Measurements from ENCODE around the gene PGLYRP3.
"Not testable (repeated sequence)": the region's sequence is repeated elsewhere in the genome, so short reads cannot be mapped to it uniquely, and the experiment has no call there.

PGLYRP3 gene

GRCh38 chr1:153353226-153353947 lies 40.6 kb upstream of the PGLYRP3 start:
- no peak overlapping the region for H3K4me3 ChIP-seq (ENCODE audit: low read depth, low read length)
- TF ChIP-seq CTCF (IDR thresholded peaks at IDR 0.05; ENCODE audit: low read depth, low read length): no peak

GRCh38 chr1:153352523-153352922 lies 39.8 kb upstream of the PGLYRP3 start:
- TF ChIP-seq CTCF (IDR thresholded peaks at IDR 0.05; ENCODE audit: low read depth, low read length): peak; percentile 82
- H3K4me3 ChIP-seq (ENCODE audit: low read depth, low read length): no peak overlapping the region

- no peak overlapping the region for H3K4me3 ChIP-seq (ENCODE audit: low read depth, low read length)
- TF ChIP-seq CTCF (IDR thresholded peaks at IDR 0.05; ENCODE audit: low read depth, low read length): no peak
These were observed 37.7 kb upstream of the PGLYRP3 start for GRCh38 chr1:153350321-153350957.

- H3K4me3 ChIP-seq (ENCODE audit: low read depth, low read length): no peak overlapping the region
- TF ChIP-seq CTCF (IDR thresholded peaks at IDR 0.05; ENCODE audit: low read depth, low read length): no peak
These were observed 36.9 kb upstream of the PGLYRP3 start for GRCh38 chr1:153349363-153350320.

GRCh38 chr1:153348511-153349362 lies 36.0 kb upstream of the PGLYRP3 start, which contains the start of gene PGLYRP4:
Gene PGLYRP4 (minus strand): TSS chr1:153348841. CDS start chr1:153347932, 909 bp downstream.
- no peak within 1 kb of the TSS for H3K4me3 ChIP-seq (ENCODE audit: low read depth, low read length)
- TF ChIP-seq CTCF (IDR thresholded peaks at IDR 0.05; ENCODE audit: low read depth, low read length): no peak

DNA sequence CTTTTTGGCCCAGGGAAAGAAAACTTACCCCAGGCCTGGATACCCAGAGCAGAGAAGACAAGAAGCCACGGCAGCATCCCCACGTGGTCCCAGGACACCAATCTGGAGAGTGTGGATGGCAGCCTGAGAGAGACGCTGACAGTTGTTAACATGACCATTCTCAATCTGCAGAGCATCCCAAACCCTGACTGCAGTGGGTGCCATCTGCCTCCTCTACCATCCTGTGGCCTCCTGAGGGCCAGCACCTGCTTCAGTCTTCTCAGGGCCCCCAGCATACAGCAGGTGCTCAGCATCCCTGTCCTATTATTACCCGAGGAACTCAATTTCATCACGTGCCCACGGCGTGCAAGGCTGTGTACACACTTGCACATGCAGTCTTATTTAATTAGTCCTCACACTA lies 35.1 kb upstream of the PGLYRP3 start:
- no peak for TF ChIP-seq CTCF (IDR thresholded peaks at IDR 0.05; ENCODE audit: low read depth, low read length)
- H3K4me3 ChIP-seq (ENCODE audit: low read depth, low read length): no peak overlapping the region

DNA sequence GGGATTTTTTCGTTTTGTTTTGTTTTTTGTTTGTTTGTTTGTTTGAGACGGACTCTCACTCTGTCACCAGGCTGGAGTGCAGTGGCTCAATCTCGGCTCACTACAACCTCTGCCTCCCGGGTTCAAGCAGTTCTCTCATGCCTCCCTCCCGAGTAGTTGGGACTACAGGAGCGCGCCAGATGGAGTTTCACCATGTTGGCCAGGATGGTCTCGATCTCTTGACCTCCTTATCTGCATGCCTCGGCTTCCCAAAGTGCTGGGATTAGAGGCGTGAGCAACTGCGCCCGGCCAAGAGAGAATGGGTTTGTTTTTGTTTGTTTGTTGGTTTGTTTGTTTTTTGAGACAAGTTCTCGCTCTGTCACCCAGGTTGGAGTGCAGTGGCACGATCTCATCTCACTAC lies 34.3 kb upstream of the PGLYRP3 start:
- H3K4me3 ChIP-seq (ENCODE audit: low read depth, low read length): not testable (repeated sequence)

All from WI38 (cell line).